ENCODE data around the gene PRPSAP2.
"Not testable (repeated sequence)": the region's sequence is repeated elsewhere in the genome, so short reads cannot be mapped to it uniquely, and the experiment has no call there.

Gene PRPSAP2

DNA sequence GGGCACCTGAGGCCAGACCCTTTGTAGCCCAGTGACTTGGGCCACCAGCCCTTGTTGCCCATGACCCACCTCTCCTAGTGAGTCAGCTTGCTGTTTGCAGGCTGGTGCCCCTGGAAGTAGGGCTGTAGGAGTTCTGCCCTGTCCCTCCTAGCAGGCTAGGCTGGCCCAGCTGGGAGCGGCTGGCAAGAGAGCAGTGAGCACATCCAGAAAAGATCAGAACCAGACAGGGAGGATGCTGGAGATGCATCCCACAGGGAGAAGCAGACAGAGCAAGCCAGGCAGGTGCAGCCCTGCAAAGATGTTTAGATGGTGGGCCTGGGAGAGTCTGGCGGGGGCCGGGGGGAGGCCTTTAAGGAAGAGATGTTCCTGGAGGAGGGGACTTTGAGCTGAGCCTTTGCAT is 96.4 kb downstream of the PRPSAP2 start:
- H3K9me3 ChIP-seq (ENCODE audit: insufficient read depth, low read length) = no peaks in the 10 kb centered on the region
- no peaks in the 10 kb centered on the region for H4K20me1 ChIP-seq (ENCODE audit: low read depth, low read length)
- no peaks in the 10 kb centered on the region for H3F3A ChIP-seq (ENCODE audit: insufficient read depth)
- no peak for TF ChIP-seq EZH2phosphoT487 (conservative IDR thresholded peaks at IDR 0.05; ENCODE audit: low read length)
- TF ChIP-seq CTCF (IDR thresholded peaks at IDR 0.05; ENCODE audit: insufficient read depth, low read length, poor library complexity, severe bottlenecking) = no peak
- no peak overlapping the region for H3K4me2 ChIP-seq (ENCODE audit: low read depth, low read length, poor library complexity, severe bottlenecking)
- no peak overlapping the region for H3K27ac ChIP-seq (ENCODE audit: low read depth, low read length)
- H2AFZ ChIP-seq (ENCODE audit: low read depth, low read length, severe bottlenecking) = no peak overlapping the region
- H3K4me3 ChIP-seq (ENCODE audit: insufficient read depth, low read length, poor library complexity, severe bottlenecking) = no peak overlapping the region
- H3K9ac ChIP-seq (ENCODE audit: low read length) = no peak overlapping the region
- no peaks in the 10 kb centered on the region for H3K36me3 ChIP-seq (ENCODE audit: low read length)
- no peaks in the 10 kb centered on the region for H3K9me2 ChIP-seq (replicated peaks; ENCODE audit: insufficient read depth, low read length)
- H3K27me3 ChIP-seq (ENCODE audit: low read length) = no peaks in the 10 kb centered on the region
- H3K79me2 ChIP-seq (ENCODE audit: insufficient read depth, low read length) = no peaks in the 10 kb centered on the region

- Histone ChIP-seq H3F3A (ENCODE audit: insufficient read depth) (no peaks in the 10 kb centered on the region), H3K4me3 (ENCODE audit: insufficient read depth, low read length, poor library complexity, severe bottlenecking) (no peak overlapping the region), H3K79me2 (ENCODE audit: insufficient read depth, low read length) (no peaks in the 10 kb centered on the region), H2AFZ (ENCODE audit: low read depth, low read length, severe bottlenecking) (no peak overlapping the region), H3K27me3 (ENCODE audit: low read length) (no peaks in the 10 kb centered on the region), H3K4me2 (ENCODE audit: low read depth, low read length, poor library complexity, severe bottlenecking) (no peak overlapping the region), H3K9ac (ENCODE audit: low read length) (no peak overlapping the region), H3K9me3 (ENCODE audit: insufficient read depth, low read length) (no peaks in the 10 kb centered on the region), H3K36me3 (ENCODE audit: low read length) (no peaks in the 10 kb centered on the region), H3K9me2 (replicated peaks; ENCODE audit: insufficient read depth, low read length) (no peaks in the 10 kb centered on the region), H4K20me1 (ENCODE audit: low read depth, low read length) (no peaks in the 10 kb centered on the region), H3K27ac (ENCODE audit: low read depth, low read length) (no peak overlapping the region)
- TF ChIP-seq CTCF (IDR thresholded peaks at IDR 0.05; ENCODE audit: insufficient read depth, low read length, poor library complexity, severe bottlenecking) = no peak
- TF ChIP-seq EZH2phosphoT487 (conservative IDR thresholded peaks at IDR 0.05; ENCODE audit: low read length) = no peak
Measured at GRCh38 chr17:18955009-18955408, 97.1 kb downstream of the PRPSAP2 start.

- H2AFZ ChIP-seq (ENCODE audit: low read depth, low read length, severe bottlenecking); H3K9ac ChIP-seq (ENCODE audit: low read length); H4K20me1 ChIP-seq (ENCODE audit: low read depth, low read length); H3K27ac ChIP-seq (ENCODE audit: low read depth, low read length); H3K9me3 ChIP-seq (ENCODE audit: insufficient read depth, low read length); H3K9me2 ChIP-seq (replicated peaks; ENCODE audit: insufficient read depth, low read length); H3K4me3 ChIP-seq (ENCODE audit: insufficient read depth, low read length, poor library complexity, severe bottlenecking); H3K27me3 ChIP-seq (ENCODE audit: low read length); H3F3A ChIP-seq (ENCODE audit: insufficient read depth); H3K36me3 ChIP-seq (ENCODE audit: low read length); H3K4me2 ChIP-seq (ENCODE audit: low read depth, low read length, poor library complexity, severe bottlenecking); H3K79me2 ChIP-seq (ENCODE audit: insufficient read depth, low read length): not testable (repeated sequence)
Measured at GRCh38 chr17:18956021-18956420, 98.1 kb downstream of the PRPSAP2 start.

GRCh38 chr17:18956581-18956980 is 98.7 kb downstream of the PRPSAP2 start:
- no peak overlapping the region for H3K27ac ChIP-seq (ENCODE audit: low read depth, low read length)
- no peaks in the 10 kb centered on the region for H3K79me2 ChIP-seq (ENCODE audit: insufficient read depth, low read length)
- H3K9ac ChIP-seq (ENCODE audit: low read length) = no peak overlapping the region
- TF ChIP-seq CTCF (IDR thresholded peaks at IDR 0.05; ENCODE audit: insufficient read depth, low read length, poor library complexity, severe bottlenecking) (no peak), EZH2phosphoT487 (conservative IDR thresholded peaks at IDR 0.05; ENCODE audit: low read length) (no peak)
- H3K27me3 ChIP-seq (ENCODE audit: low read length) = no peaks in the 10 kb centered on the region
- no peak overlapping the region for H2AFZ ChIP-seq (ENCODE audit: low read depth, low read length, severe bottlenecking)
- no peaks in the 10 kb centered on the region for H3K9me3 ChIP-seq (ENCODE audit: insufficient read depth, low read length)
- H3K4me2 ChIP-seq (ENCODE audit: low read depth, low read length, poor library complexity, severe bottlenecking) = no peak overlapping the region
- no peaks in the 10 kb centered on the region for H3F3A ChIP-seq (ENCODE audit: insufficient read depth)
- H3K36me3 ChIP-seq (ENCODE audit: low read length) = no peaks in the 10 kb centered on the region
- H3K9me2 ChIP-seq (replicated peaks; ENCODE audit: insufficient read depth, low read length) = no peaks in the 10 kb centered on the region
- H4K20me1 ChIP-seq (ENCODE audit: low read depth, low read length) = no peaks in the 10 kb centered on the region
- no peak overlapping the region for H3K4me3 ChIP-seq (ENCODE audit: insufficient read depth, low read length, poor library complexity, severe bottlenecking)

All from SU-DHL-6 (cell line).